VCaP (cell line): ENCODE results near the gene AFAP1L1.

Source experiments
- H3K27ac ChIP-seq: fragments of 450-650 bp; 2 replicates; pipeline ENCODE4 v1.5.1; 2017
- CTCF ChIP-seq: fragments of 450-650 bp; conservative IDR thresholded peaks from 2 replicates; pipeline ENCODE4 v1.5.1; 2017; ENCODE audit warnings: mild to moderate bottlenecking, moderate library complexity

The AFAP1L1 gene

GRCh38 chr5:149376104-149376503 is 104.4 kb downstream of the AFAP1L1 start:
- TF ChIP-seq CTCF, result no peak
- H3K27ac ChIP-seq, result no peak overlapping the region

GRCh38 chr5:149376711-149377447 is 105.2 kb downstream of the AFAP1L1 start:
- TF ChIP-seq CTCF, result no peak
- no peak overlapping the region for H3K27ac ChIP-seq

GRCh38 chr5:149378241-149378820 is 106.7 kb downstream of the AFAP1L1 start:
- H3K27ac ChIP-seq, result no peak overlapping the region
- no peak for TF ChIP-seq CTCF

- H3K27ac ChIP-seq, result no peak within 1 kb of the TSS
- TF ChIP-seq CTCF, result no peak
These were observed 107.6 kb downstream of the AFAP1L1 start, which contains the start of gene IL17B for GRCh38 chr5:149379177-149379761. Gene IL17B, minus strand, starts transcription at chr5:149379292. Its CDS starts 67 bp downstream, at chr5:149379225.

- no peak overlapping the region for H3K27ac ChIP-seq
- no peak for TF ChIP-seq CTCF
These were observed 108.2 kb downstream of the AFAP1L1 start for GRCh38 chr5:149379818-149380374.

GRCh38 chr5:149380466-149381121 is 108.9 kb downstream of the AFAP1L1 start:
- no peak overlapping the region for H3K27ac ChIP-seq
- TF ChIP-seq CTCF, result no peak
